Activated CD8-positive, alpha-beta T cell treated with anti-CD3 and anti-CD28 coated beads for 36 hours (primary cell): Measurements from ENCODE around the gene CEP128. TPM values are rescaled to one million over a fixed set of nuclear protein-coding genes. Genes with fewer than 3 reads are reported as not detected.

ENCODE experiments used
- ATAC-seq: fragments of 200-7000 bp; cut with Tn5 transposase; one replicate; pipeline ENCODE4 v1.10.0; 2021; ENCODE audit warnings: mild to moderate bottlenecking, moderate library complexity
- CTCF ChIA-PET: fragments of 350-600 bp; sonication (Branson Sonifier 250); formaldehyde crosslinking; loops from one replicate; lab custom pipeline; 2021; ENCODE audit warnings: antibody characterized with exemption; lab: Charles Lee
- POLR2A ChIA-PET: fragments of 350-600 bp; sonication (Branson Sonifier 250); formaldehyde crosslinking; loops from one replicate; lab custom pipeline; 2021; ENCODE audit warnings: antibody characterized with exemption; lab: Charles Lee
- DNase-seq: peaks from one replicate; pipeline ENCODE4 v3.0.0-alpha.2; 2020
- H3K27ac Mint-ChIP-seq: one replicate; pipeline ENCODE4 v1.8.0; 2021; ENCODE audit warnings: mild to moderate bottlenecking, mixed read lengths
- H3K27me3 Mint-ChIP-seq: one replicate; pipeline ENCODE4 v1.8.0; 2021; ENCODE audit warnings: mixed read lengths
- H3K36me3 Mint-ChIP-seq: one replicate; pipeline ENCODE4 v1.8.0; 2021; ENCODE audit warnings: low read depth, mixed read lengths
- H3K4me1 Mint-ChIP-seq: one replicate; pipeline ENCODE4 v1.8.0; 2021; ENCODE audit warnings: low read depth, mixed read lengths
- H3K4me3 Mint-ChIP-seq: one replicate; pipeline ENCODE4 v1.8.0; 2021; ENCODE audit warnings: mild to moderate bottlenecking, moderate library complexity, mixed read lengths
- H3K9me3 Mint-ChIP-seq: one replicate; pipeline ENCODE4 v1.8.0; 2021; ENCODE audit warnings: mixed read lengths
- intact Hi-C: fragments of 100-400 bp; cut with micrococcal nuclease; formaldehyde crosslinking; loops from one replicate; pipeline ENCODE4 v1.10.0; 2022
- total RNA-seq, 2 experiments: library from RNA; stranded (reverse); gene quantifications; one replicate each; pipeline ENCODE4 v1.2.3, GENCODE V29; 2021
- TF ChIP-seq, protein P1 (sequence below): fragments of 200-600 bp; IDR thresholded peaks from one replicate; pipeline ENCODE4 v1.8.0; 2022; ENCODE audit warnings: antibody characterized with exemption, mild to moderate bottlenecking

CEP128 gene
- total RNA-seq, 2 experiments from 2014 or later: 21.6 to 22.5 TPM

DNA sequence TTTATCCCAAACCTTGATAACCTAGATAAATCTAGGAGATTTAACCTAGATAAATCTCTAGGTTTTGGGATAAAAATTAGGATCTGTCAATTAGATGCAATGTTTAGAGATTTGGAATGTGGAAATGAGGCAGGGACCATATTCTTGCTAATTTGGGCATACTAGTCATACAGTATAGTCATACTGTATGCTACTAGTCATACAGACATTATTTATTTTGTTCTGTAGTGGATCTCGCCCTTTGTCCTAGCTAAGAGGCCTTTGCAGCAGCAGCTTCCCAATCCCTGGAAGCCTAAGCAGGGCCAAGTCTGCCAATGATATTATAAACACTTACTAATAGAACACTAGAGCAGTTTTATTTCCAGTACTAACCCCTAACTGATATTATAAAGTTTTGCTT, 136.4 kb downstream of the CEP128 start:
- CTCF ChIA-PET: no interaction called here
- DNase-seq: no peak
- no peak overlapping the region for H3K27ac Mint-ChIP-seq
- no peaks in the 10 kb centered on the region for H3K27me3 Mint-ChIP-seq
- TF ChIP-seq, protein P1, sequence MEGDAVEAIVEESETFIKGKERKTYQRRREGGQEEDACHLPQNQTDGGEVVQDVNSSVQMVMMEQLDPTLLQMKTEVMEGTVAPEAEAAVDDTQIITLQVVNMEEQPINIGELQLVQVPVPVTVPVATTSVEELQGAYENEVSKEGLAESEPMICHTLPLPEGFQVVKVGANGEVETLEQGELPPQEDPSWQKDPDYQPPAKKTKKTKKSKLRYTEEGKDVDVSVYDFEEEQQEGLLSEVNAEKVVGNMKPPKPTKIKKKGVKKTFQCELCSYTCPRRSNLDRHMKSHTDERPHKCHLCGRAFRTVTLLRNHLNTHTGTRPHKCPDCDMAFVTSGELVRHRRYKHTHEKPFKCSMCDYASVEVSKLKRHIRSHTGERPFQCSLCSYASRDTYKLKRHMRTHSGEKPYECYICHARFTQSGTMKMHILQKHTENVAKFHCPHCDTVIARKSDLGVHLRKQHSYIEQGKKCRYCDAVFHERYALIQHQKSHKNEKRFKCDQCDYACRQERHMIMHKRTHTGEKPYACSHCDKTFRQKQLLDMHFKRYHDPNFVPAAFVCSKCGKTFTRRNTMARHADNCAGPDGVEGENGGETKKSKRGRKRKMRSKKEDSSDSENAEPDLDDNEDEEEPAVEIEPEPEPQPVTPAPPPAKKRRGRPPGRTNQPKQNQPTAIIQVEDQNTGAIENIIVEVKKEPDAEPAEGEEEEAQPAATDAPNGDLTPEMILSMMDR: no peak
- intact Hi-C loops: no loop called here
- H3K4me1 Mint-ChIP-seq: no peaks in the 10 kb centered on the region
- no peak overlapping the region for H3K4me3 Mint-ChIP-seq
- H3K9me3 Mint-ChIP-seq: peaks cover 16% of the 10 kb centered on the region
- POLR2A ChIA-PET: no interaction called here
- peaks cover 23% of the 10 kb centered on the region for H3K36me3 Mint-ChIP-seq
- ATAC-seq: no peak

DNA sequence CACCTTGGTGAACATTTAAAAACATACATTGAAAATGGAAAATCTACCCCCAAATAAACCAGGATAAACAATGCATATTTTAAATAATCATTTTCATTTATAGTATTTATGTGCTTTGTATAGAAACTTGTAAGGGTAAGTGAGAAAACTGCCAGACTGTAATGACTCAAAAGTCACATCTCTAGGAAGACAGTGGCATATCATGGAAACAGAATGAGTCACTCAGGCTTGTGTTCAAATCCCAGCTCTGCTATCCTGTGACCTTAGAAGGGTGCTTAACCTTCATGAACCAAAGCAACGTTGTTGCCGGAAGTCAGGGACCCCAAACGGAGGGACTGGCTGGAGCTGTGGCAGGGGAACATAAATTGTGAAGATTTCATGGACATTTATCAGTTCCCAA, 142.7 kb downstream of the CEP128 start:
- Mint-ChIP-seq H3K27me3 (no peaks in the 10 kb centered on the region), H3K4me1 (no peaks in the 10 kb centered on the region), H3K36me3 (peaks cover 25% of the 10 kb centered on the region), H3K9me3 (peaks cover 7% of the 10 kb centered on the region), H3K27ac (no peak overlapping the region), H3K4me3 (no peak overlapping the region)
- TF ChIP-seq, protein P1: no peak
- ATAC-seq (no peak), DNase-seq (no peak)
- ChIA-PET POLR2A (no interaction called here), CTCF (no interaction called here)
- intact Hi-C loops: no loop called here

DNA sequence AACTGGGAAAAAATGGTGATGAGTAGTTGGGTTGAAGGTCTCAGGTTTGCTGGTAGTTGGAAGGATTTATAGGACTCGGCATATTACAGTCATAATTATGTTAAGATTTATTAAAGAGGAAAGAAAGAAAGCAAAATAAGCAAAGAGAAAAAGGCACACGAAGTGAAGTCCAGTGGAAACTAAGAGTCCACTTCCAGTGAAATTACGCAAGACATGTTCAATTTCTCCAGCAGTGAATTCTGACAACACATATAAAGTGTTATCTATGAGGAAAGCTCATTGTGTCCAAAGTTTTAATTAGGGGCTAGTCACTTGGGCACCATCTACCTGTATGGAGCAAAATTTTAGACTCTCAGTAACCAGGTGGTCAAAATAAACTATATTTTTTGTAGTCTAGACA, 143.3 kb downstream of the CEP128 start:
- ChIA-PET CTCF (no interaction called here), POLR2A (no interaction called here)
- no peak for ATAC-seq
- Mint-ChIP-seq H3K4me3 (no peak overlapping the region), H3K9me3 (peaks cover 7% of the 10 kb centered on the region), H3K4me1 (no peaks in the 10 kb centered on the region), H3K27ac (no peak overlapping the region), H3K27me3 (no peaks in the 10 kb centered on the region), H3K36me3 (peaks cover 25% of the 10 kb centered on the region)
- no peak for DNase-seq
- intact Hi-C loops: no loop called here
- TF ChIP-seq, protein P1: no peak

DNA sequence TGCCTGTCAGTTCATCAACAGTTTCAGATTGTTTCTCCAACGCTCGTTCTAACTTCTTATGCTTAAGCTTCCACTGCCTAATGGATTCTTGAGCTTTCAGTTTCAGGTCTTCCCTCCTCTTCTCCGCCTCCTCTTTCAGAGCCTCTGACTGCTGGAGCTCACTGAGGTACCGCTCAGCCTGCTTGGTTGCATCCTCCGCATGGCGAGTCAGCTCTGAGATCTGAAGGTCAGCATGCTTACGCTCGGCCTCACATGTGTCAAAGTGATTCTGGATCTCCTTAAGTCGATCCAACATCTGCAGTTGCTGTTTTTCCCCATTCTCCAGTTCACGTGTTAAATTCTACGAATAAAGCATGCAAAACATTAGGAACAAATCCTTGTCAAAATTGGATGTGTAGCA, 148.8 kb downstream of the CEP128 start:
- H3K36me3 Mint-ChIP-seq: peaks cover 12% of the 10 kb centered on the region
- TF ChIP-seq, protein P1: no peak
- intact Hi-C loops: no loop called here
- H3K27me3 Mint-ChIP-seq: no peaks in the 10 kb centered on the region
- no peaks in the 10 kb centered on the region for H3K4me1 Mint-ChIP-seq
- H3K27ac Mint-ChIP-seq: no peak overlapping the region
- ATAC-seq (no peak), DNase-seq (no peak)
- no peak overlapping the region for H3K4me3 Mint-ChIP-seq
- ChIA-PET CTCF (no interaction called here), POLR2A (interaction anchor here (0.6 kb wide), 1 partner anchor 180 kb away, joined by 4 read pairs; no protein-coding TSS in a partner anchor)
- H3K9me3 Mint-ChIP-seq: no peaks in the 10 kb centered on the region

DNA sequence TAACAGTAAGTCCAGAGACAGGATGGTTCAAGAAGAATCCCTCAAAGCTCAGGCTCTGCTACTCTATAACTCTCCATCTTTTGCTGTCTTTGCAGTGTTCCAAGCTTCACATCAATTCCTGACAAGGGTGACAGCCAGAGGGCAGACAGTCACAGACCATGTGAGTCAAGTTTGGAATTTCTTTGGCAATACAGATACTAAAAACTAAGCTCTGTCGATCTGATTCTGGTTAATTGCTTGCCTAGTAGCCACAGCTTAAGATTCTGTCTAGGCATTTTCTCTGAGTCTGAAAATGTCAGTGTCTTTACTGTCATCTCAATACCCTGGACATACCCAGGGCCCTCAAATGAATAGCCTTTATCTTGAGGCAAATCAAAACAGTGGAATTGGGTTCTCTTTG, 153.7 kb downstream of the CEP128 start:
- no peak overlapping the region for H3K27ac Mint-ChIP-seq
- CTCF ChIA-PET: interaction anchor here (1.5 kb wide), 1 partner anchor 17 kb away, joined by 4 read pairs; no protein-coding TSS in a partner anchor
- peaks cover 20% of the 10 kb centered on the region for H3K36me3 Mint-ChIP-seq
- no peaks in the 10 kb centered on the region for H3K27me3 Mint-ChIP-seq
- no peaks in the 10 kb centered on the region for H3K4me1 Mint-ChIP-seq
- H3K9me3 Mint-ChIP-seq: no peaks in the 10 kb centered on the region
- H3K4me3 Mint-ChIP-seq: no peak overlapping the region
- no peak for ATAC-seq
- no peak for DNase-seq
- POLR2A ChIA-PET: no interaction called here
- TF ChIP-seq, protein P1: no peak
- intact Hi-C loops: no loop called here
